GM18867 (cell line): ENCODE results near the gene ATP9B.

Source experiments
- ATAC-seq: cut with Tn5 transposase; IDR thresholded peaks from one replicate; pipeline ENCODE4 v1.9.1; 2021; ENCODE audit warnings: mild to moderate bottlenecking, moderate library complexity; ENCODE audit not compliant: unreplicated experiment

ATP9B gene

DNA sequence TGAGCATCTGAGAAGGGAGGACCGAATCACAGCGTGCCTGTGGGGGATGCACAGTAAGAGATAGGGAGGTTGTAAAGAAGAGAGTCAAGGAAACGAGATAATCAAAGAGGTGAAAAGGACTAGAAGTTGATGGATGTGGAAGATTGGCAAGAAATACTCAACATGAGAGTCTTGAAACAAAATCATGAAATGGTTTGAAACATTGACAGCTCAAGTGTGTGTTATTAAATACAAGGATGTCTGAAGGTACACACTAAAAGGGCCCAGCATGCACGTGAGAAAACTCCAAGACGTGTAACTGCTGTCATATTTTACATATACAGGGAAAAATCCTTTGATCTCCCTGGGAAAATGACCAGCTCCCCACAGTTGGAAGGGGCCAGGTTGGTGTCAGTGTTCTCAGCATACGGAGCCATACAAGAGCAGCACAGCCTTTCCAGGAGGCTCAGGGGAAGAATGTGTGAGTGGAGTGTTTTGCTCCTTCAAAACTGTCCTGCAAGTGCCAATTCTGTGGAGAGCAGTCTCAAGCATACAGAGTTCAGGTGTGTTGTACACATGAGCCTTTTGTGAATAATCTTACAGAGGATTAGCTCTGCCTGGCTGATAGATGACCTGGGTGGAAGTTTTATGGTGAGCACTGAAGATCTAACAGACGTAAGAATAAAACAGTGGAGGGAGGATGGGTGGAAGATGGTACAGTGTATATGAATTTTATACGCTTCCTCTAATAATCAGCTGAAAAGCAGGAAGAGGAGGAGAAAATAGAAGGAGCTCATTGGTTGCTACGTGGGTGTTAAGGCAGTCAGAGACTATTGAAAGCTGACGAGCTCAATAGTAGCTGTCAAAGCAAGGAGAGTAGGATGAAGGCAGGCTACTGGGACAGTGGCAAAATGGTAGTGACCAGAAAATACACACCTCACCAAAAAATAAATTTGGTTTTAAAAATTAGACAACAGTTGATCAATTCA, 126.8 kb downstream of the ATP9B start:
- ATAC-seq = no peak

GRCh38 chr18:79197531-79197930, 128.3 kb downstream of the ATP9B start:
- ATAC-seq = no peak

DNA sequence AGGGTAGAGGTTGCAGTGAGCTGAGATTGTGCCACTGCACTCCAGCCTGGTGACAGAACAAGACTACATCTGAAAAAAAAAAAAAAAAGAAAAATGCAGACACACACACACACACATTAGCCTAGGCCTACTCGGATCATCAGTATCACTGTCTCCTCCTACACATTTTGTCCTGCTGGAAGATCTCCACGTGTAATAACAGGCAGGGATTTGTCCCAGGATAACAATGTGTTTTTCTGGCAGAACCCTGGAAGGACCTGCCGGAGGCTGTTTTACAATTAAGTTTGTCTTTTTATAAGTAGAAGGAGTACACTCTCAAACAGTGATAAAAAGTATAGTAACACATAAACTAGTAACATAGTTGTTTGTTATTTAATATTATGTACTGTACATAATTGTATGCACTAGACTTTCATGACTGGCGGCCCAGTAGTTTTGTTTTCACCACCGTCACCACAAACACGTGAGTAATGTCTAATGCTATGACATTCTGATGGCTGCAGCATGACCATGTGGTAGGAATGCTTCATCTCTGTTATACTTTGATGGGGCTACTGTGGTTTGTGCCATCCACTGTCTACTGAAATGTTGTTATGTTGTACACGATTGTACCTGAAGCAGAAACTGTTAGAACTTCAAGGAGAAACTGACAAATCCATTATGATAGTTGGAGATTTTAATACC, 130.6 kb downstream of the ATP9B start:
- ATAC-seq = no peak

GRCh38 chr18:79200546-79201268, 131.5 kb downstream of the ATP9B start:
- no peak for ATAC-seq

GRCh38 chr18:79203017-79203605, 133.9 kb downstream of the ATP9B start:
- no peak for ATAC-seq

DNA sequence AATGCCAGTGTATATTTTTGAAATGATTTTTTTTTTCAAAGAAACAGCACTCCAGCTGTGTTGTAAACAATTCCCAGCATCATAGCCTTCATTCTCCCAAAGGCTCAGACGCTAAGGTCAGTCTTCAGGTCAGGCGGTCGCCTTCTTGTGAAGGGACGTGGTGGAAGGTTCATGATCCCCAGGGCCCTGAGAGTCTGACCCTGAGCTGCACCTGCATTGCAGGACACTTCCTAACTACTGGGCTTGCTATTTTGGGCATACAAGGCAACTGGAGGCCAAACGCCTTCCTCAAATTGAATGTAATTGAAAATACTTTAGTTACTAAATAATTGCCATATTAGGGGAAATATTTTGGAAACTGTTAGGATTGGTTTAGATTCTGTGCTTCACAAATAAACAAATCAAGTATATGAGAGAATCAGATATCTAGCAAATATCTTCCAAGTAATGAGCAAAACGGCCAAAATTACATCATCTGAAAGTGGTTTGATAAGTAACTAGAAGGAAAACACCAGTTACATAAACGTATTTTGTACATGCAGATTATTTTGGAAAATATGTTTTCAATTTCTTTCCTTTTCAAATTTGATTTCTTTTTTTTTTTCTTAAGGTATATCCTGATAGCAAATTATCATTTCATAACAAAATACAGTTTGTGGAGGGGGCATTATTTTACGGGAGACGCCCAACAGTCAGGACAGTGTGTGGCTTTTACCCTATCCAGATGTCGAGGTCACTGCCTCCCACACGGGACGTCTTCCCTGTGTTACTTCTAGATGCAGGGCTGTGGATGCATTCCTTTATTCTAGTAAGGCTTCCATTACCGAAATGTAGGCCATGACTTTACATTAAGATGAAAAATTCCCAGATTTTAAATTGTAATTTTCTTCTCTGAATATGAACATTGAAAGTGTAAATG, 136.0 kb downstream of the ATP9B start:
- ATAC-seq = no peak

DNA sequence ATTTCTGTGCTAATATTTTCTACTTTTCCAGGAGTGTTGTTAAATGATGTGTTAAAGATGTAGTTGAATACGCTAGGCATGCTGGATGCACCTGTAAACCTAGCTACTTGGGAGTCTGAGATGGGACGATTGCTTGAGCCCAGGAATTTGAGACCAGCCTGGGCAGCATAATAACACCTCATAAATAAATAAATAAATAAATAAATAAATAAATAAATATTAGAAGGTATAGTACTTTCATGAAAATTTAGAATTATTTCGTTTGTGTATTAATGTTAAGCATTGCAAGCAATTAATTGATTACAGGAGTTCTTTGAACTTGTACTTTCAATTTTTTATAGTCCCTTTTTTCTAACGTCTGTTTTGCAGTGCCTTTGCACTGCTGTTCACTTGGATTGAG, 137.2 kb downstream of the ATP9B start:
- no peak for ATAC-seq

DNA sequence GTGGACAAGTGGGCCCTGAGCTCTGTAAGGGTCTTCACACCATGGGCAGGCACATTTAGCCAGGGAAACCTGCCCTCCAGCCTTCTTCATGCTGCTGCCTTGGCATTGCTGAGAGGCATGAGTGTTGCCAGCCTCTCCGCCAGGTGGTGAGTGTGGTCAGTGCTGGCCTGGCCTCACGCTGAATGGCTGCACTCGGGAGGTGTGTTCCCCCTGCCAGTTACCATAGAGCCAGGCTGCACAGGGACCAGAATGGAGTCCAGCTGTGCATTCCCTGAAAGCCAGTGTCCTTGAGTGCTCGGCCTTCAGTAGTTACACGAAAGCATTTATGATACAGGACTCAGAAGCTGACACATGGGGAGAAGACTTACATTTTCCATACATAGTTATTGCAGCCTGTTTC, 139.7 kb downstream of the ATP9B start:
- no peak for ATAC-seq

DNA sequence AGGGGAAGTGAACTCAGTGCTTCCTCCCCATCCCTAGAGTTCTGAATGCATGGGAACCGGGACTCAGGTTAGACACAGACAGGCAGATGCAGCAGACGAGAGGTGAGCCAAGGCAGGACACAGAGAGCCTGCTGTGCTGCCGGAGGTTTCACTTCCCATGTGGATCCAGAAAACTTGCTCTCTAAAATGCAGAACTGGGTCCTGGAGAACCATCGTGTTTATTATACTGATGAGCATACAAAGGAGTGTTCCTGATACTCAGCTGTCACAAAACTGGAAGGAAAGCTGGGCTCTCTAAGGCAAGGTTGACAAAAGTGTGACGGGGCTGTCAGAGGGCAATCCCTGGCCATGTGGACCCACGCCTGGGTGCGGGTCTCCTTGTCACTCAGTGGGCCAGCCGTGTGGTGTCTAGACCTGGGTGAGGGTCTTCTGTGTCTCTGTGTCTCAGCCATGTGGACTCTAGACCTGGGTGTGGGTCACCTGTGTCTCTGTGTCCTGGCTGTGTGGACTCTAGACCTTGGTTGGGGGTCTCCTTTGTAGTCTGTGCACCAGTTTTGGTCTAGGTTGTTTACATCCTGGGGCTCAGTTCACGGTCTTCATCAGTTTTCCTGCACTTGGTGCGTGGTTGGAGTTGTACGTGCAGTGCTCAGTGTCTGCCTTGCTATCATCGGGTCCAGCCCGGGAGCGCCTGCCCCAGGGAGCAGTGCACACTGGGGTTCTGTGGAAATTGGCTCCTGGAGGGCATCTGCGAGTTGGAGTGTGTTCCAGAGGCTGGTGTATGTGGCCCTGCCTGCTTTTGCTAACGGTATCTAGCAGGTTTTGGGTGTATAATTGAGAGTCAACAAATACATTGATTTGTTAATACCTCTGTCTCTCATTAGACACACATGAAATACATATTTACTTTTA, 141.1 kb downstream of the ATP9B start:
- ATAC-seq = no peak

GRCh38 chr18:79211844-79212243, 142.7 kb downstream of the ATP9B start:
- no peak for ATAC-seq

- ATAC-seq = no peak
These were observed 144.9 kb downstream of the ATP9B start for GRCh38 chr18:79214056-79214455.

GRCh38 chr18:79216176-79216575, 147.0 kb downstream of the ATP9B start:
- no peak for ATAC-seq

GRCh38 chr18:79217979-79218604, 148.9 kb downstream of the ATP9B start:
- no peak for ATAC-seq

DNA sequence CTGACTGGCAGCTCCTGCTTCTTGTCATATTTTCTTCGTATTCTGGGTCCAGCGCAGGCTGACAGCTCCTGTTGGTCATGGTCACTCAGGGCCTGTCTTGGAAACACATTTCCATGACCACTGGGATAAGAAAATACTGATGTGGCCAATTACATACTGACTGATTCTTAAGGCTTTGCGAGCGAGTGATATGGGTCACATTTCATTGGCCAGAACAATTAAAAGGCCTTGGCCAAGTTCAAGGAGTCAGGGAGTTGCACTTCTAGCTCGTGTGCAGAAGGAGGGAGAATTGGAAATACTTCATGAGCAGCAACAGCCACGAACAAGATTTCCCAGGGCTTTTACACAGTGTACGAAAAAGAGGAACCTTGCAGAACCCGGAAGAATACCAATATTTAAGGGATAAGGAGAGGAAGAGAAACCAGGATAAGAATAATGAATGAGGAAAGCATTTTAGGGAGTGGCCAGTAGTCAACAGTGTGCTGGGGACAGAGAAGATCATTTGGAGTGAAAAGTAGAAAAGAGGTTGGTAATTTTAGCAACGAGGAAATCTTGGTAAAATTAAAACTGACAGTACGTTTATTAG, 149.5 kb downstream of the ATP9B start:
- no peak for ATAC-seq

- ATAC-seq = no peak
These were observed 151.9 kb downstream of the ATP9B start for GRCh38 chr18:79221136-79221535.

GRCh38 chr18:79222790-79223189, 153.6 kb downstream of the ATP9B start:
- ATAC-seq = no peak

DNA sequence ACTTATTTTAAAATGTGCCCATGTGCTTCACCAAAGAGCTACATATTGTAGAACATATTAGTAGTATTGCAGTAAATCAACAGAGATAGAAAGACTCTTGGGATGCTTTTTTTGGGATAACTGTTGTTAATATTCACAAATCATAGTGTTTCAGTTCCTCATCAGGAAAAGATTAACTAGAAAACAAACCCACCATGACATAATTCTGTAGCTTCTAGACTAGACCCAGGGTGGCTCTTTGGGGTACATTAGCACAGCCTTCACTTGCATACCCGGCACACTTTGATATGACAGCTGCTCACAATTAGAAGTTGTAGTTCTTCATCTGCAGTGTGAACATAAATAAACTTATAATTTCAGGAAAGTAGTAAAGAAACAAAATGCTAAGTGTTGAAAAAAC, 154.2 kb downstream of the ATP9B start:
- ATAC-seq = no peak

DNA sequence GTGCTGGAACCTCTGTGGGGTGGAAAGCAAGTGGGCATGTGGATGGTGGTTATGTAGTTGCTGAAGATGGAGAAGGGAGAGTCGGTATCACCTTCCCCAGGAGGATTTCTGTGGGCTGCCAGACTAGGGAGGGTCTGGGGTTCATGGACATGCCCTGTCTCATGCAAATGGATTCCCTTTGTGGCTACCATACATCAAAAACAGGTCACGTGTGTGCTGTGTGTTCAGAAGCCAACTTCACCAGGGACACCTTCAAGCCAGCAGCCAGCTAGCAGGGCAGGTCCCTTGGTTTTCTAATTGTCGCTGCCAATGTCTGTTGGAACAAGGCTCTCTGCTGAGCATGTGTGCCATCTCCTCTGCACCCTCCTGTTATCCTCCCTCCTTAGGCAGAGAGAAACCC, 155.2 kb downstream of the ATP9B start:
- ATAC-seq = no peak
